Osteoblast (primary cell): ENCODE measurements around the gene TLCD3B. TPM values are rescaled to one million over a fixed set of nuclear protein-coding genes. Genes with fewer than 3 reads are reported as not detected.
"Not testable (repeated sequence)": the region's sequence is repeated elsewhere in the genome, so short reads cannot be mapped to it uniquely, and the experiment has no call there.

Experiments used
- DNase-seq: peaks from one replicate; pipeline ENCODE4 v3.0.0; 2011; ENCODE audit warnings: low spot score, mixed read lengths; ENCODE audit not compliant: insufficient read length; ENCODE audit errors: missing footprints
- H2AFZ ChIP-seq: 2 replicates; pipeline ENCODE4 v1.6.0; 2011; ENCODE audit warnings: mild to moderate bottlenecking, low read length
- H3K27ac ChIP-seq: 2 replicates; pipeline ENCODE4 v1.5.1; 2011; ENCODE audit warnings: mild to moderate bottlenecking, low read depth, low read length, moderate library complexity
- H3K27me3 ChIP-seq: 2 replicates; pipeline ENCODE4 v1.6.0; 2012; ENCODE audit warnings: mild to moderate bottlenecking, control low read depth, inconsistent platforms, low read length, moderate library complexity; ENCODE audit not compliant: insufficient read depth
- H3K36me3 ChIP-seq: 2 replicates; pipeline ENCODE4 v1.5.1; 2011; ENCODE audit warnings: mild to moderate bottlenecking, low read length, control low read depth, moderate library complexity; ENCODE audit not compliant: insufficient read depth
- H3K4me1 ChIP-seq: 2 replicates; pipeline ENCODE4 v1.5.1; 2011; ENCODE audit warnings: mild to moderate bottlenecking, low read length, control low read depth, moderate library complexity; ENCODE audit not compliant: insufficient read depth
- H3K4me2 ChIP-seq: 2 replicates; pipeline ENCODE4 v1.6.0; 2011; ENCODE audit warnings: mild to moderate bottlenecking, low read length; ENCODE audit not compliant: insufficient read depth
- H3K4me3 ChIP-seq: fragments of 200-600 bp; sonication (generic); 3 replicates; pipeline ENCODE4 v1.5.1; 2012; ENCODE audit warnings: mild to moderate bottlenecking, low read length, inconsistent platforms; ENCODE audit not compliant: insufficient read depth
- H3K79me2 ChIP-seq: 2 replicates; pipeline ENCODE4 v1.6.0; 2012; ENCODE audit warnings: mild to moderate bottlenecking, low read length, control low read depth, inconsistent platforms; ENCODE audit not compliant: insufficient read depth
- H3K9me3 ChIP-seq: 2 replicates; pipeline ENCODE4 v1.5.1; 2011; ENCODE audit warnings: low read depth, low read length, control low read depth
- H4K20me1 ChIP-seq: 2 replicates; pipeline ENCODE4 v1.6.0; 2012; ENCODE audit warnings: mild to moderate bottlenecking, low read length, control low read depth; ENCODE audit not compliant: insufficient read depth
- total RNA-seq: library from RNA; depleted of rRNA; stranded (reverse); fragments of >200 nt; gene quantifications from 2 replicates; pipeline ENCODE4 v1.2.3, GENCODE V29; 2012
- TF ChIP-seq, protein P1 (sequence below): IDR thresholded peaks from 2 replicates; pipeline ENCODE4 v1.5.1; 2011; ENCODE audit warnings: mild to moderate bottlenecking, low read depth, low read length, moderate library complexity; ENCODE audit errors: extremely low read depth

The TLCD3B gene
- total RNA-seq, 1 donor: 0.36 TPM

DNA sequence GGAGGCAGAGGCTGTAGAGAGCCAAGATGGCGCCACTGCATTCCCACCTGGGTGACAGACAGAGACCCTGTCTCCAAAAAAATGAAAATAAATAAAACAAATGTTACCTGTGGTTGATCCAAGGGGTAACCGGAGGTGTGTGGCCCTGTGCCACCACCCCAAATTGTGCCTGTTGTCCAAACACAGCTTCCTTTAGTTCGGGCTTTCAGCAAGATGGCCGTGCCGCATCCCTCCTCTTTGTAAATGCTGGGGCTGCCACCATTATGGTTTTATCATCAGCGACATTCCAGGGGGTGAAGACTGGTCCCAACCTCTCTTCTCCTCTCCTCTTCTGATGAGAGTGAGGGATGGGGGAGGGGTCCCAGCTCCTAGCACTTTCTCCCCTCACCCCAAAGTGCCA lies 8.2 kb downstream of the TLCD3B start, which contains the start of gene C16orf92:
TSS of gene C16orf92 (plus strand) at position 312 of the 400 bp plus-strand sequence. CDS start 143 bp downstream, outside the sequence.
- H3K27me3 ChIP-seq: peaks cover 10% of the 10 kb centered on the region
- no peaks in the 10 kb centered on the region for H3K36me3 ChIP-seq
- no peak within 1 kb of the TSS for H3K4me2 ChIP-seq
- H3K4me3 ChIP-seq: no peak within 1 kb of the TSS
- H3K4me1 ChIP-seq: no peaks in the 10 kb centered on the region
- DNase-seq: peak; percentile 18
- H2AFZ ChIP-seq: no peak within 1 kb of the TSS
- no peaks in the 10 kb centered on the region for H4K20me1 ChIP-seq
- no peaks in the 10 kb centered on the region for H3K79me2 ChIP-seq
- no peak within 1 kb of the TSS for H3K27ac ChIP-seq
- no peaks in the 10 kb centered on the region for H3K9me3 ChIP-seq
- TF ChIP-seq, protein P1, sequence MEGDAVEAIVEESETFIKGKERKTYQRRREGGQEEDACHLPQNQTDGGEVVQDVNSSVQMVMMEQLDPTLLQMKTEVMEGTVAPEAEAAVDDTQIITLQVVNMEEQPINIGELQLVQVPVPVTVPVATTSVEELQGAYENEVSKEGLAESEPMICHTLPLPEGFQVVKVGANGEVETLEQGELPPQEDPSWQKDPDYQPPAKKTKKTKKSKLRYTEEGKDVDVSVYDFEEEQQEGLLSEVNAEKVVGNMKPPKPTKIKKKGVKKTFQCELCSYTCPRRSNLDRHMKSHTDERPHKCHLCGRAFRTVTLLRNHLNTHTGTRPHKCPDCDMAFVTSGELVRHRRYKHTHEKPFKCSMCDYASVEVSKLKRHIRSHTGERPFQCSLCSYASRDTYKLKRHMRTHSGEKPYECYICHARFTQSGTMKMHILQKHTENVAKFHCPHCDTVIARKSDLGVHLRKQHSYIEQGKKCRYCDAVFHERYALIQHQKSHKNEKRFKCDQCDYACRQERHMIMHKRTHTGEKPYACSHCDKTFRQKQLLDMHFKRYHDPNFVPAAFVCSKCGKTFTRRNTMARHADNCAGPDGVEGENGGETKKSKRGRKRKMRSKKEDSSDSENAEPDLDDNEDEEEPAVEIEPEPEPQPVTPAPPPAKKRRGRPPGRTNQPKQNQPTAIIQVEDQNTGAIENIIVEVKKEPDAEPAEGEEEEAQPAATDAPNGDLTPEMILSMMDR: no peak

DNA sequence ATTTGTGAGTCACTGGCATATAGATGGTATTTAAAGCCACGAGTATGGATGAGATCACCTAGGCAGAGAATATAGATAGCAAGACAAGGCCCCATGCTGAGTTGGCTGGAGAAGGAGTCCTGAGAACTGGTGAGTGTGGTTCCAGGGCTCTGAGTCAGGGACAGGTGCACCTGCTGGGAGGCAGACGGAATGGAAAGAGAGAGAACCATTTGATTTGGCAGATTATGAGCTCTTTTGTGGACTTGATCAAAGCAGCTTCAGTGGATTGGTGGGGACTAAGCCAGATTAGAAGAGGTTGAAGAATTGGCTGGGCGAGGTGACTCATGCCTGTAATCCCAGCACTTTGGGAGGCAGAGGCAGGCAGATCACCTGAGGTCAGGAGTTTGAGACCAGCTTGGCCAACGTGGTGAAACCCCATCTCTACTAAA lies 12.3 kb downstream of the TLCD3B start:
- no peak overlapping the region for H3K27ac ChIP-seq
- H3K79me2 ChIP-seq: no peaks in the 10 kb centered on the region
- no peaks in the 10 kb centered on the region for H3K9me3 ChIP-seq
- no peaks in the 10 kb centered on the region for H3K4me1 ChIP-seq
- H3K4me3 ChIP-seq: no peak overlapping the region
- H3K4me2 ChIP-seq: no peak overlapping the region
- H3K36me3 ChIP-seq: no peaks in the 10 kb centered on the region
- H2AFZ ChIP-seq: no peak overlapping the region
- no peak for DNase-seq
- H4K20me1 ChIP-seq: no peaks in the 10 kb centered on the region
- TF ChIP-seq, protein P1: no peak
- H3K27me3 ChIP-seq: peaks cover 2% of the 10 kb centered on the region

DNA sequence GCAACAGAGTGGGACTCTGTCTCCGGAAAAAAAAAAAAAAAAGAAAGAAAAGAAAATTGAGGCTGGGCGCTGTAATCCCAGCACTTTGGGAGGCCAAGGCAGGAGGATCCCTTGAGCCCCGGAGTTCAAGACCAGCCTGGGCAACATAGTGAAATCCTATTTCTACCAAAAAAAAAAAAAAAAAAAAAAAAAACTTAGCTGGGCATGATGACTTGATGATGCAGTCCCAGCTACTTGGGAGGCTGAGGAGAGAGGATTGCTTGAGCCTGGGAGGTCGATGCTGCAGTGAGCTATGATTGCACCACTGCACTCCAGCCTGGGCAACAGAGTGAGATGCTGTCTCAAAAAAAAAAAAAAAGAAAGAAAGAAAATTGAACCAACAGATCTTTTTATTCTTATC lies 13.1 kb downstream of the TLCD3B start:
- not testable (repeated sequence) for H3K36me3 ChIP-seq, H3K79me2 ChIP-seq, H2AFZ ChIP-seq, H3K9me3 ChIP-seq, DNase-seq, H4K20me1 ChIP-seq, H3K4me3 ChIP-seq, H3K27ac ChIP-seq, H3K4me1 ChIP-seq, H3K27me3 ChIP-seq, H3K4me2 ChIP-seq

DNA sequence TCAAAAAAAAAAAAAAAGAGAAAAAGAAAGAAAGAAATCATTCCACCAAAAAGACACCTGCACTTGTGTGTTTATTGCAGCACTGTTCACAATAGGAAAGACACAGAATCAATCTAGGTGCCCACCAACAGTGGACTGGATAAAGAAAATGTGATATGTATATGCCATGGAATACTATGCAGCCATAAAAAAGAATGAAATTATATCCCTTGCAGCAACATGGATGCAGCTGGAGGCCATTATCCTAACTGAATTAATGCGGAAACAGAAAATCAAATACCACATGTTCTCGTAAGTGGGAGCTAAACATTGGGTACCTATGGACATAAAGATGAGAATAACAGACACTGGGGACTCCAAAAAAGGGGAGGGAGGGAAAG lies 13.8 kb downstream of the TLCD3B start:
- H3K4me3 ChIP-seq: no peak overlapping the region
- no peaks in the 10 kb centered on the region for H4K20me1 ChIP-seq
- H3K4me2 ChIP-seq: no peak overlapping the region
- no peak overlapping the region for H2AFZ ChIP-seq
- H3K9me3 ChIP-seq: no peaks in the 10 kb centered on the region
- no peak for DNase-seq
- no peak overlapping the region for H3K27ac ChIP-seq
- no peaks in the 10 kb centered on the region for H3K79me2 ChIP-seq
- TF ChIP-seq, protein P1: no peak
- H3K4me1 ChIP-seq: peaks cover 1% of the 10 kb centered on the region
- H3K36me3 ChIP-seq: no peaks in the 10 kb centered on the region
- H3K27me3 ChIP-seq: peaks cover 3% of the 10 kb centered on the region
